Calu3 (cell line): ENCODE data around the gene C1QTNF4. TPM values are rescaled to one million over a fixed set of nuclear protein-coding genes. Genes with fewer than 3 reads are reported as not detected.

Experiments used
- BruUV-seq: library from RNA; stranded (reverse); fragments of 400-500 nt; replicated peaks from 2 replicates; lab custom pipeline; 2021; lab: Mats Ljungman, UMichigan
- CTCF ChIA-PET: fragments of 300-600 bp; sonication (Branson Sonifier 250); formaldehyde crosslinking; loops from one replicate; lab custom pipeline; 2022; ENCODE audit warnings: antibody characterized with exemption; lab: Charles Lee
- DNase-seq: peaks from one replicate; pipeline ENCODE4 v3.0.0; 2022
- H3K27ac Mint-ChIP-seq: one replicate; pipeline ENCODE4 v1.8.0; 2022; ENCODE audit warnings: mixed read lengths; ENCODE audit not compliant: unreplicated experiment
- H3K27me3 Mint-ChIP-seq: one replicate; pipeline ENCODE4 v1.8.0; 2022; ENCODE audit warnings: mixed read lengths; ENCODE audit not compliant: unreplicated experiment
- H3K36me3 Mint-ChIP-seq: one replicate; pipeline ENCODE4 v1.8.0; 2022; ENCODE audit warnings: mild to moderate bottlenecking, moderate library complexity, mixed read lengths; ENCODE audit not compliant: insufficient read depth, unreplicated experiment
- H3K4me1 Mint-ChIP-seq: one replicate; pipeline ENCODE4 v1.8.0; 2022; ENCODE audit warnings: mild to moderate bottlenecking, low read depth, mixed read lengths; ENCODE audit not compliant: unreplicated experiment
- H3K4me3 Mint-ChIP-seq: one replicate; pipeline ENCODE4 v1.8.0; 2022; ENCODE audit warnings: mild to moderate bottlenecking, low read depth, moderate library complexity, mixed read lengths; ENCODE audit not compliant: unreplicated experiment
- H3K9me3 Mint-ChIP-seq: one replicate; pipeline ENCODE4 v1.8.0; 2022; ENCODE audit warnings: low read depth, mixed read lengths; ENCODE audit not compliant: unreplicated experiment
- CTCF ChIP-seq: fragments of 200-600 bp; IDR thresholded peaks from one replicate; pipeline ENCODE4 v1.8.0; 2022; ENCODE audit warnings: antibody characterized with exemption; ENCODE audit not compliant: unreplicated experiment
- intact Hi-C: fragments of 100-400 bp; cut with micrococcal nuclease; formaldehyde crosslinking; loops from one replicate; pipeline ENCODE4 v1.10.0; 2022; ENCODE audit not compliant: unreplicated experiment
- total RNA-seq: library from RNA; stranded (reverse); gene quantifications from 2 replicates; pipeline ENCODE4 v1.2.3, GENCODE V29; 2022

The C1QTNF4 gene
- total RNA-seq, 1 experiment from 2014 or later, result not detected

- BruUV-seq, result no TSS peak
- Mint-ChIP-seq H3K27me3 (no peaks in the 10 kb centered on the region), H3K4me3 (no peak overlapping the region), H3K36me3 (peaks cover 31% of the 10 kb centered on the region), H3K9me3 (no peaks in the 10 kb centered on the region), H3K4me1 (peaks cover 20% of the 10 kb centered on the region), H3K27ac (no peak overlapping the region)
- DNase-seq, result no peak
- intact Hi-C loops, result no loop called here
- TF ChIP-seq CTCF, result no peak
- CTCF ChIA-PET, result interaction anchor here (0.6 kb wide), 1 partner anchor 37 kb away, joined by 3 read pairs; no protein-coding TSS in a partner anchor
Observed at GRCh38 chr11:47545298-47545697, 48.9 kb downstream of the C1QTNF4 start.

GRCh38 chr11:47541070-47541469, 53.1 kb downstream of the C1QTNF4 start:
- peaks cover 30% of the 10 kb centered on the region for H3K4me1 Mint-ChIP-seq
- intact Hi-C loops, result no loop called here
- DNase-seq, result no peak
- H3K4me3 Mint-ChIP-seq, result no peak overlapping the region
- H3K27ac Mint-ChIP-seq, result peak overlapping the region; percentile 47
- TF ChIP-seq CTCF, result no peak
- H3K9me3 Mint-ChIP-seq, result no peaks in the 10 kb centered on the region
- peaks cover 12% of the 10 kb centered on the region for H3K36me3 Mint-ChIP-seq
- CTCF ChIA-PET, result no interaction called here
- no TSS peak for BruUV-seq
- no peaks in the 10 kb centered on the region for H3K27me3 Mint-ChIP-seq

- H3K4me1 Mint-ChIP-seq, result peaks cover 30% of the 10 kb centered on the region
- intact Hi-C loops, result no loop called here
- CTCF ChIA-PET, result interaction anchor here (0.9 to 1.1 kb wide), 2 partner anchors 26 to 56 kb away, joined by 3 read pairs; partner anchors contain the start of gene PTPMT1
- H3K4me3 Mint-ChIP-seq, result peak overlapping the region; percentile 34
- BruUV-seq, result no TSS peak
- peak overlapping the region; percentile 21 for H3K27ac Mint-ChIP-seq
- H3K9me3 Mint-ChIP-seq, result no peaks in the 10 kb centered on the region
- TF ChIP-seq CTCF, result no peak
- peaks cover 13% of the 10 kb centered on the region for H3K36me3 Mint-ChIP-seq
- no peaks in the 10 kb centered on the region for H3K27me3 Mint-ChIP-seq
- no peak for DNase-seq
Observed at GRCh38 chr11:47539681-47540039, 54.6 kb downstream of the C1QTNF4 start.

Other genes with a start within 250 kb of the C1QTNF4 start
- not detected in 2 replicates for gene MYBPC3, start 241.7 kb downstream of the C1QTNF4 start, total RNA-seq
- gene SPI1, start 215.9 kb downstream of the C1QTNF4 start, total RNA-seq, result not detected in 2 replicates
- 23.8 and 24.3 TPM in 2 replicates for gene SLC39A13, start 185.8 kb downstream of the C1QTNF4 start, total RNA-seq
- gene PSMC3, start 168.0 kb downstream of the C1QTNF4 start, total RNA-seq, result 154 and 173 TPM in 2 replicates
- gene RAPSN, start 145.3 kb downstream of the C1QTNF4 start, total RNA-seq, result 1.8 and 3.6 TPM in 2 replicates
- gene CELF1, start 41.3 kb downstream of the C1QTNF4 start, total RNA-seq, result 150 and 157 TPM in 2 replicates
- 49.0 and 49.7 TPM in 2 replicates for gene PTPMT1, start 28.8 kb downstream of the C1QTNF4 start, total RNA-seq
- 14.0 and 14.6 TPM in 2 replicates for gene KBTBD4, start 15.4 kb downstream of the C1QTNF4 start, total RNA-seq
- 104 and 107 TPM in 2 replicates for gene NDUFS3, start 15.3 kb downstream of the C1QTNF4 start, total RNA-seq
- not detected in 2 replicates for gene FAM180B, start 7.7 kb downstream of the C1QTNF4 start, total RNA-seq
- gene MTCH2, start 48.1 kb upstream of the C1QTNF4 start, total RNA-seq, result 103 TPM in 2 replicates
- gene AGBL2, start 121.0 kb upstream of the C1QTNF4 start, total RNA-seq, result 3.2 and 6.1 TPM in 2 replicates
- 91.6 and 108 TPM in 2 replicates for gene FNBP4, start 172.9 kb upstream of the C1QTNF4 start, total RNA-seq